Esophagus muscularis mucosa (tissue), 4 donors: ENCODE results near the gene DOC2A. TPM values are rescaled to one million over a fixed set of nuclear protein-coding genes. Genes with fewer than 3 reads are reported as not detected.

ENCODE experiments used
- DNase-seq: peaks from one replicate; pipeline ENCODE4 v3.0.0-alpha.2; 2017; ENCODE audit errors: extremely low spot score
- H3K27ac ChIP-seq, 4 donors: fragments of 200-600 bp; sonication (generic); replicated peaks in 1 of 4; 1 replicate in 3 of 4; 2 replicates in 1 of 4; pipeline ENCODE4 v1.5.1; 2016 to 2019; ENCODE audit warnings: mild to moderate bottlenecking in 1 of 4
- H3K27me3 ChIP-seq, 4 donors: fragments of 200-600 bp; sonication (generic); one replicate each; pipeline versions ENCODE4 v1.5.1 to v1.6.0; 2016 to 2019
- H3K36me3 ChIP-seq, 4 donors: fragments of 200-600 bp; sonication (generic); one replicate each; pipeline ENCODE4 v1.5.1; 2016 to 2019
- H3K4me1 ChIP-seq, 4 donors: fragments of 200-600 bp; sonication (generic); one replicate each; pipeline ENCODE4 v1.5.1; 2016 to 2019
- H3K4me3 ChIP-seq, 4 donors: fragments of 200-600 bp; sonication (generic); 1 replicate in 2 of 4; 2 replicates in 2 of 4; pipeline ENCODE4 v1.5.1; 2016 to 2019; ENCODE audit warnings: mild to moderate bottlenecking in 4 of 4, moderate library complexity in 1 of 4
- H3K9me3 ChIP-seq, 4 donors: fragments of 200-600 bp; sonication (generic); 1 replicate in 3 of 4; 2 replicates in 1 of 4; pipeline ENCODE4 v1.5.1; 2016 to 2019
- EP300 ChIP-seq: sonication (generic); formaldehyde crosslinking; IDR thresholded peaks from one replicate; pipeline ENCODE4 v1.6.1; 2017; ENCODE audit warnings: antibody characterized with exemption
- POLR2A ChIP-seq: fragments of 450-650 bp; IDR thresholded peaks from one replicate; pipeline ENCODE4 v1.6.1; 2017; ENCODE audit warnings: antibody characterized with exemption, moderate library complexity, mild to moderate bottlenecking, low read depth
- POLR2AphosphoS5 ChIP-seq, 2 donors: sonication (generic); formaldehyde crosslinking; IDR thresholded peaks; one replicate each; pipeline ENCODE4 v1.6.1; 2017; ENCODE audit warnings: antibody characterized with exemption in 2 of 2
- WGBS: methylation state at CpG from one replicate; pipeline ENCODE4 v1.1.5; 2018; 5-methylcytosine and 5-hydroxymethylcytosine counted together
- intact Hi-C: fragments of 100-400 bp; cut with DNase I; formaldehyde crosslinking; loops from one replicate; pipeline ENCODE4 v1.15.1; 2023
- total RNA-seq, 4 donors: library from RNA; depleted of rRNA; stranded (reverse); fragments of >200 nt; gene quantifications; one replicate each; pipeline versions ENCODE4 v1.1.0 to v1.2.1, GENCODE V29; 2016
- TF ChIP-seq, protein P1 (sequence below), 3 experiments: fragments of 200-600 bp in 2 of 3; fragments of 450-650 bp in 1 of 3; sonication (generic) in 2 of 3; IDR thresholded peaks; one replicate each; pipeline ENCODE4 v1.5.1; 2017 to 2019; ENCODE audit warnings: antibody characterized with exemption in 3 of 3, mild to moderate bottlenecking in 2 of 3, moderate library complexity in 1 of 3

The DOC2A gene
- total RNA-seq, 4 donors from 2014 or later = 0.50 to 0.83 TPM; not detected in 2

GRCh38 chr16:30031477-30031918, 20.7 kb upstream of the DOC2A start:
- Histone ChIP-seq H3K27me3 (peaks cover 0 to 100% (median 42%) of the 10 kb centered on the region in 4 donors), H3K36me3 (no peaks in the 10 kb centered on the region), H3K4me1 (peaks cover 9 to 19% (median 13%) of the 10 kb centered on the region in 4 donors), H3K4me3 (peak overlapping the region in 1 of 4 donors; percentile 18), H3K27ac (no peak overlapping the region), H3K9me3 (no peaks in the 10 kb centered on the region)
- intact Hi-C loops = no loop called here
- TF ChIP-seq, protein P1, sequence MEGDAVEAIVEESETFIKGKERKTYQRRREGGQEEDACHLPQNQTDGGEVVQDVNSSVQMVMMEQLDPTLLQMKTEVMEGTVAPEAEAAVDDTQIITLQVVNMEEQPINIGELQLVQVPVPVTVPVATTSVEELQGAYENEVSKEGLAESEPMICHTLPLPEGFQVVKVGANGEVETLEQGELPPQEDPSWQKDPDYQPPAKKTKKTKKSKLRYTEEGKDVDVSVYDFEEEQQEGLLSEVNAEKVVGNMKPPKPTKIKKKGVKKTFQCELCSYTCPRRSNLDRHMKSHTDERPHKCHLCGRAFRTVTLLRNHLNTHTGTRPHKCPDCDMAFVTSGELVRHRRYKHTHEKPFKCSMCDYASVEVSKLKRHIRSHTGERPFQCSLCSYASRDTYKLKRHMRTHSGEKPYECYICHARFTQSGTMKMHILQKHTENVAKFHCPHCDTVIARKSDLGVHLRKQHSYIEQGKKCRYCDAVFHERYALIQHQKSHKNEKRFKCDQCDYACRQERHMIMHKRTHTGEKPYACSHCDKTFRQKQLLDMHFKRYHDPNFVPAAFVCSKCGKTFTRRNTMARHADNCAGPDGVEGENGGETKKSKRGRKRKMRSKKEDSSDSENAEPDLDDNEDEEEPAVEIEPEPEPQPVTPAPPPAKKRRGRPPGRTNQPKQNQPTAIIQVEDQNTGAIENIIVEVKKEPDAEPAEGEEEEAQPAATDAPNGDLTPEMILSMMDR (IDR thresholded peaks at IDR 0.05) = no peak
- TF ChIP-seq POLR2A (no peak), POLR2AphosphoS5 (IDR thresholded peaks at IDR 0.05) (no peak), EP300 (no peak)
- 19% methylated on average over 5 of the region's 11 CpGs for WGBS
- DNase-seq = no peak

DNA sequence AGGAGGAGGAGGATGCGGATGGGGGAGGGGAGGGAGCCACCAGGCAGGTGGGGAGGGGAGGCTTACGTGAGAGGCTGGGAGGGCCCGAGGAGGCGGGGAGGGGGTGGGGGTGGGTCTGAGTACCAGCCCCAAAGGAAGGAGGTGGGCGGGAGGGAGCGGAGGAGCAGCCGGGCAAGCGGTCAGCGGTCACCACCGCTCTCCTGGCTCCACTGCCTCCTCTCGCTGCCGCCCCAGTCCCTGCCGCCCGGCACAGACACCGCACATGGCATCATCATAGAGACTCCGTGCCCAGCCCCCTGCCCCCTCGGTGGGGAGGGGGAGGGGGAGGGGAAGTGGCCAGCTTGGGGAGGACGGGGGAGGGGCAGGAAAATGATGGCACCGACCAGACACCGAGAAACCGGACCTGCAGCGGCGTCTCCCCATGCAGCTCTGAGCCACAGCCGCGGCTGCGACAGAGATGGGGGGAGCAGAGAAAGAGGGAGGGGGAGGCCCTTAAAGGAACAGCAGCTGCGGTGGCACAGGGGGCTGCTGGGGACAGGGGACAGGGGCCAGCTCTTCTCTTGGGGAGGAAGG, 20.1 kb upstream of the DOC2A start, which contains the start of gene TLCD3B:
TSS of gene TLCD3B (minus strand) at position 431 of the 573 bp plus-strand sequence. CDS start 744 bp downstream, outside the sequence.
- Histone ChIP-seq H3K4me3 (peak within 1 kb of the TSS; percentile 18 to 41 (median 30)), H3K4me1 (peaks cover 9 to 19% (median 13%) of the 10 kb centered on the region in 4 donors), H3K27ac (no peak within 1 kb of the TSS), H3K27me3 (peaks cover 0 to 100% (median 42%) of the 10 kb centered on the region in 4 donors), H3K9me3 (no peaks in the 10 kb centered on the region), H3K36me3 (no peaks in the 10 kb centered on the region)
- WGBS = under 1% methylated on average over 21 of the region's 27 CpGs
- TF ChIP-seq, protein P1 (IDR thresholded peaks at IDR 0.05) = no peak
- TF ChIP-seq POLR2AphosphoS5 (IDR thresholded peaks at IDR 0.05) (no peak), POLR2A (no peak), EP300 (no peak)
- no peak for DNase-seq
- intact Hi-C loops = no loop called here

GRCh38 chr16:30030011-30030685, 19.3 kb upstream of the DOC2A start:
- no peak overlapping the region for H3K4me3 ChIP-seq
- H3K4me1 ChIP-seq = peaks cover 9 to 19% (median 13%) of the 10 kb centered on the region in 4 donors
- TF ChIP-seq EP300 (no peak), POLR2A (no peak), POLR2AphosphoS5 (IDR thresholded peaks at IDR 0.05) (no peak)
- TF ChIP-seq, protein P1 (IDR thresholded peaks at IDR 0.05) = no peak
- peaks cover 0 to 98% (median 42%) of the 10 kb centered on the region in 4 donors for H3K27me3 ChIP-seq
- H3K9me3 ChIP-seq = no peaks in the 10 kb centered on the region
- WGBS = 30% methylated on average over 23 of the region's 23 CpGs
- no peak for DNase-seq
- H3K36me3 ChIP-seq = no peaks in the 10 kb centered on the region
- no peak overlapping the region for H3K27ac ChIP-seq
- intact Hi-C loops = no loop called here

DNA sequence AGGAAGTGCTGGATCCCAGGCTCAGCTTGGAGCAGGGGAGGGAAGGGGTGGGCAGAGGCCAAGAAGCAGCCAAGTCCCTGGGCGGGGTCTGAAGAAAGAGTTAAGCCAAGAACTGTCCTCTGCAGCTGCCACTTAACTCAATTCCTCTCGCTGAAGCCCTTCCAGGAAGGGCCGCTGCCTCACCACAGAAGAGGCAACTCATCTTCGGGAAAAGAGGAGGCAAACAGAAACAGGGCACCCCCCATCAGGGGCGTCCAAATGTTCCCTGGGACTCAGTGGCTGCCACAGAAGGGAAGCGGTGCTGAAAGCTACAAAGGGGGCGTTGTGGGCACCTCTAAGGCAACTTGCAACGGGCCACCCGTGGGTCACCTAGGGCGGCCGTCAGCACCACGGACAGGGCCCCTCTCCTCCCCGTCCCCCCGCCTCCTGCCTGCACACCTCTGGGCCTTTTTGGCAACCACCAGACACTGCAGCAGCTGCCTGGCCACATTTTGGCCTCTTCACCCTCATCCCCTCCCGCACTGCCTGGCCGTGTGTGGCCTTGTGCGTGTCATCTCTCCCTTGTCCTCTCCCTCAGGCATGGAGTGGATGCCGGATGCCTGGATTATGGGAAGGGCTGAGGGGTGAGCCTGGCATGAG, 17.7 kb upstream of the DOC2A start:
- H3K4me1 ChIP-seq = peaks cover 9 to 19% (median 13%) of the 10 kb centered on the region in 4 donors
- intact Hi-C loops = no loop called here
- no peaks in the 10 kb centered on the region for H3K36me3 ChIP-seq
- 27% methylated on average over 16 of the region's 18 CpGs for WGBS
- no peak for DNase-seq
- peaks cover 0 to 87% (median 37%) of the 10 kb centered on the region in 4 donors for H3K27me3 ChIP-seq
- no peaks in the 10 kb centered on the region for H3K9me3 ChIP-seq
- no peak overlapping the region for H3K4me3 ChIP-seq
- no peak for TF ChIP-seq POLR2AphosphoS5 (IDR thresholded peaks at IDR 0.05)
- TF ChIP-seq, protein P1 (IDR thresholded peaks at IDR 0.05) = no peak
- no peak overlapping the region for H3K27ac ChIP-seq
